Panc1 (cell line): ENCODE data around the gene PIK3IP1. TPM values are rescaled to one million over a fixed set of nuclear protein-coding genes. Genes with fewer than 3 reads are reported as not detected.

Experiments used
- ATAC-seq: fragments of 200-7000 bp; cut with Tn5 transposase; 2 replicates; pipeline ENCODE4 v1.9.1; 2020; ENCODE audit warnings: mild to moderate bottlenecking, moderate library complexity
- BruUV-seq: library from RNA; stranded (reverse); fragments of 400-500 nt; replicated peaks from 2 replicates; lab custom pipeline; 2021; lab: Mats Ljungman, UMichigan
- CTCF ChIA-PET: fragments of 300-600 bp; sonication (Branson Sonifier 250); formaldehyde crosslinking; loops from one replicate; lab custom pipeline; 2022; ENCODE audit warnings: antibody characterized with exemption; lab: Charles Lee
- POLR2A ChIA-PET: fragments of 300-600 bp; sonication (Branson Sonifier 250); formaldehyde crosslinking; loops from one replicate; lab custom pipeline; 2022; ENCODE audit warnings: antibody characterized with exemption; lab: Charles Lee
- DNase-seq: peaks from one replicate; pipeline ENCODE4 v3.0.0-alpha.2; 2010; ENCODE audit warnings: low read depth, low spot score
- H3K27ac ChIP-seq: 2 replicates; pipeline ENCODE4 v1.5.1; 2011; ENCODE audit warnings: mild to moderate bottlenecking, low read length, inconsistent platforms
- H3K27me3 ChIP-seq: fragments of 200-500 bp; sonication (Bioruptor generic); 2 replicates; pipeline ENCODE4 v1.6.0; 2014; ENCODE audit warnings: low read length, inconsistent platforms; ENCODE audit not compliant: control insufficient read depth, insufficient read depth
- H3K36me3 ChIP-seq: fragments of 200-500 bp; sonication (Bioruptor generic); 2 replicates; pipeline ENCODE4 v1.5.1; 2014; ENCODE audit warnings: inconsistent platforms, mild to moderate bottlenecking, low read length, moderate library complexity; ENCODE audit not compliant: control insufficient read depth, insufficient read depth
- H3K4me1 ChIP-seq: 2 replicates; pipeline ENCODE4 v1.5.1; 2011; ENCODE audit warnings: inconsistent platforms, mild to moderate bottlenecking, low read length, moderate library complexity; ENCODE audit not compliant: control insufficient read depth, insufficient read depth
- H3K4me3 ChIP-seq, 2 experiments: 2 replicates each; pipeline ENCODE4 v1.5.1; 2011 to 2012; ENCODE audit warnings: low read depth in 2 of 2, low read length in 2 of 2, mild to moderate bottlenecking in 2 of 2, inconsistent platforms in 1 of 2, moderate library complexity in 1 of 2
- H3K9me3 ChIP-seq: fragments of 200-500 bp; sonication (Bioruptor generic); 2 replicates; pipeline ENCODE4 v1.5.1; 2014; ENCODE audit warnings: low read depth, mild to moderate bottlenecking, inconsistent platforms, low read length, moderate library complexity; ENCODE audit not compliant: control insufficient read depth, insufficient read depth
- CTCF ChIP-seq: fragments of 450-650 bp; IDR thresholded peaks from 2 replicates; pipeline ENCODE4 v1.5.1; 2017; ENCODE audit warnings: mild to moderate bottlenecking
- POLR2AphosphoS5 ChIP-seq: IDR thresholded peaks from 2 replicates; pipeline ENCODE4 v1.6.1; 2012; ENCODE audit warnings: mild to moderate bottlenecking, low read depth, low read length, moderate library complexity
- REST ChIP-seq, 2 experiments: IDR thresholded peaks; 2 replicates each; pipeline ENCODE4 v1.6.1; 2011 to 2012; ENCODE audit warnings: low read depth in 2 of 2, control low read depth in 1 of 2, low read length in 1 of 2, mild to moderate bottlenecking in 1 of 2, moderate library complexity in 1 of 2; ENCODE audit not compliant: insufficient read depth in 1 of 2
- SIN3A ChIP-seq: IDR thresholded peaks from 2 replicates; pipeline ENCODE4 v1.6.1; 2012; ENCODE audit warnings: low read depth, mild to moderate bottlenecking, low read length, moderate library complexity, borderline replicate concordance; ENCODE audit not compliant: insufficient read depth
- TCF7L2 ChIP-seq: IDR thresholded peaks from 2 replicates; pipeline ENCODE4 v1.6.1; 2011; ENCODE audit warnings: mild to moderate bottlenecking, low read depth, low read length, inconsistent platforms
- in situ Hi-C: cut with HindIII; loops from 2 replicates; pipeline ENCODE4 v1.10.0; 2016; ENCODE audit warnings: low sequenced_read_pairs, low pct_unique_long_range_greater_than_20kb
- intact Hi-C: fragments of 100-400 bp; cut with micrococcal nuclease; formaldehyde crosslinking; loops from one replicate; pipeline ENCODE4 v1.10.0; 2022; ENCODE audit not compliant: unreplicated experiment
- total RNA-seq: library from RNA; stranded (reverse); gene quantifications from one replicate; pipeline ENCODE4 v1.2.1, GENCODE V29; 2021; ENCODE audit not compliant: unreplicated experiment

Gene PIK3IP1
- total RNA-seq, 1 experiment from 2014 or later: 3.6 TPM

- no peaks in the 10 kb centered on the region for H3K9me3 ChIP-seq
- ATAC-seq (no peak), DNase-seq (no peak)
- no peak overlapping the region for H3K27ac ChIP-seq
- POLR2A ChIA-PET: no interaction called here
- H3K36me3 ChIP-seq: no peaks in the 10 kb centered on the region
- CTCF ChIA-PET: no interaction called here
- intact Hi-C loops: no loop called here
- H3K27me3 ChIP-seq: no peaks in the 10 kb centered on the region
- BruUV-seq: no TSS peak
- TF ChIP-seq REST (IDR thresholded peaks at IDR 0.05; ENCODE audit: insufficient read depth in 1 of 2, low read depth in 2 of 2, low read length in 1 of 2): no peak
- no peak for TF ChIP-seq SIN3A
- TF ChIP-seq CTCF: no peak
- TF ChIP-seq TCF7L2: no peak
- TF ChIP-seq POLR2AphosphoS5: no peak
- H3K4me3 ChIP-seq: no peak overlapping the region
- in situ Hi-C loops: no loop called here
- no peaks in the 10 kb centered on the region; the same call in 1 of the 2 replicates for H3K4me1 ChIP-seq
Observed at GRCh38 chr22:31295360-31295759, 3.1 kb upstream of the PIK3IP1 start.

- intact Hi-C loops (no loop called here), in situ Hi-C loops (no loop called here)
- ATAC-seq: peak; percentile 22; the same call in 1 of the 2 replicates
- Histone ChIP-seq H3K4me3 (peak overlapping the region; percentile 54 to 78), H3K27ac (peak overlapping the region; percentile 54; the same call in 1 of the 2 replicates), H3K4me1 (no peaks in the 10 kb centered on the region; the same call in 1 of the 2 replicates), H3K9me3 (no peaks in the 10 kb centered on the region), H3K27me3 (no peaks in the 10 kb centered on the region), H3K36me3 (no peaks in the 10 kb centered on the region)
- DNase-seq: no peak
- CTCF ChIA-PET: interaction anchor here (0.5 to 1.3 kb wide), 4 partner anchors 18 to 79 kb away, joined by 3 to 7 read pairs (median 4); partner anchors contain the start of gene LIMK2
- TSS peak; percentile 83 for BruUV-seq
- POLR2A ChIA-PET: no interaction called here
- TF ChIP-seq TCF7L2 (no peak), CTCF (no peak), POLR2AphosphoS5 (no peak), SIN3A (no peak), REST (IDR thresholded peaks at IDR 0.05; ENCODE audit: insufficient read depth in 1 of 2, low read depth in 2 of 2, low read length in 1 of 2) (no peak)
Observed at GRCh38 chr22:31291481-31292235, 630 bp downstream of the PIK3IP1 start.
